Kidney (tissue), 22 donors: ENCODE results near the gene COL26A1. TPM values are rescaled to one million over a fixed set of nuclear protein-coding genes. Genes with fewer than 3 reads are reported as not detected.

Experiments
- DNase-seq, 5 donors: peaks; one replicate each; pipeline ENCODE4 v3.0.0-alpha.2; 2013 to 2020
- FAIRE-seq: peaks from 2 replicates; lab custom pipeline; 2012; peaks lifted over from hg19 to GRCh38; lab: Jason Lieb, UNC
- H3K27ac ChIP-seq, 2 donors: one replicate each; pipeline ENCODE4 v1.7.0; 2013; ENCODE audit warnings: low read depth in 2 of 2, low read length in 2 of 2, inconsistent platforms in 1 of 2
- H3K27me3 ChIP-seq: one replicate; pipeline ENCODE4 v1.7.1; 2013; ENCODE audit warnings: low read length, inconsistent platforms; ENCODE audit not compliant: control insufficient read depth, insufficient read depth
- H3K36me3 ChIP-seq, 3 donors: one replicate each; pipeline versions ENCODE4 v1.7.0 to v1.7.1; 2013; ENCODE audit warnings: low read length in 3 of 3, control low read depth in 1 of 3, inconsistent platforms in 1 of 3; ENCODE audit not compliant: insufficient read depth in 3 of 3, control insufficient read depth in 2 of 3
- H3K4me1 ChIP-seq, 3 donors: one replicate each; pipeline versions ENCODE4 v1.7.0 to v1.7.1; 2013; ENCODE audit warnings: low read length in 3 of 3, inconsistent platforms in 1 of 3, low read depth in 1 of 3; ENCODE audit not compliant: control insufficient read depth in 2 of 3, insufficient read depth in 2 of 3
- H3K4me3 ChIP-seq, 3 donors: one replicate each; pipeline versions ENCODE4 v1.7.0 to v1.8.1; 2013; ENCODE audit warnings: low read length in 3 of 3, control low read depth in 1 of 3, inconsistent platforms in 1 of 3
- H3K9ac ChIP-seq, 3 donors: one replicate each; pipeline versions ENCODE4 v1.7.0 to v1.7.1; 2013; ENCODE audit warnings: low read length in 3 of 3, control low read depth in 1 of 3, inconsistent platforms in 1 of 3
- H3K9me3 ChIP-seq, 3 donors: one replicate each; pipeline versions ENCODE4 v1.7.0 to v1.7.1; 2013; ENCODE audit warnings: low read length in 3 of 3, control low read depth in 1 of 3, inconsistent platforms in 1 of 3; ENCODE audit not compliant: control insufficient read depth in 2 of 3, insufficient read depth in 1 of 3
- CTCF ChIP-seq: IDR thresholded peaks from 3 replicates; pipeline ENCODE4 v1.5.1; 2012; ENCODE audit warnings: mild to moderate bottlenecking, moderate library complexity, borderline replicate concordance; ENCODE audit not compliant: insufficient read depth; ENCODE audit errors: extremely low read depth
- intact Hi-C: fragments of 100-400 bp; cut with DNase I; formaldehyde crosslinking; loops from one replicate; pipeline ENCODE4 v1.11.1; 2022
- long read RNA-seq, 10 donors: library from polyadenylated mRNA in 1 of 10; unstranded in 1 of 10; transcript quantifications; one replicate each; pipeline ENCODE4 v2.0.0 and lab custom pipeline, GENCODE V29; 2021 to 2026
- polyA plus RNA-seq: library from polyadenylated mRNA; stranded (reverse); fragments of 350-450 nt; fragmentation: Illumina TruSeq; extraction: RNeasy Lipid Tissue Mini Kit (QIAGEN cat#74804); gene quantifications from one replicate; pipeline ENCODE4 v1.2.3, GENCODE V29; 2014; ENCODE audit warnings: low read depth, low replicate concordance; ENCODE audit not compliant: insufficient read depth
- total RNA-seq: library from RNA; stranded (reverse); fragmentation: NEBNext Ultra II Directional; extraction: Animal tissue kit (Norgen Biotek cat#: 25700); gene quantifications from one replicate; pipeline ENCODE4 v1.2.1, GENCODE V29; 2021
- donor health status: control.
- donor health status: control.
- donor health status: control.
- donor health status: control.
- donor health status: control.
- donor health status: DM: yes; HTN: yes; CAD: no.
- donor health status: Normal renal cell carcinoma (clear cell type).

COL26A1 gene
- 1.2 TPM for total RNA-seq
- 3.5 TPM for polyA plus RNA-seq
- long read RNA-seq, donor 1, transcript COL26A1-203 (13 exons, 2,970 nt), result major isoform, 5 of 31 reads
- long read RNA-seq, donor 1, partial matches to known transcripts, result 22 of 31 reads
- long read RNA-seq, donor 1, other reads (novel, unspliced or antisense), result 0 of 31 reads
- long read RNA-seq, donor 2, partial matches to known transcripts, result 0 of 4 reads
- long read RNA-seq, donor 2, other reads (novel, unspliced or antisense), result 0 of 4 reads
- long read RNA-seq, donor 3, transcript COL26A1-201 (13 exons, 3,033 nt), result major isoform, 5 of 6 reads
- long read RNA-seq, donor 3, partial matches to known transcripts, result 0 of 6 reads
- long read RNA-seq, donor 3, other reads (novel, unspliced or antisense), result 0 of 6 reads
- long read RNA-seq, donor 4, partial matches to known transcripts, result 0 of 7 reads
- long read RNA-seq, donor 4, other reads (novel, unspliced or antisense), result 0 of 7 reads
- long read RNA-seq, donor 5, result 0 reads
- long read RNA-seq, donor 6, partial matches to known transcripts, result 0 of 6 reads
- long read RNA-seq, donor 6, other reads (novel, unspliced or antisense), result 0 of 6 reads
- long read RNA-seq, donor 7, result 0 reads
- long read RNA-seq, donor 8, partial matches to known transcripts, result 0 of 6 reads
- long read RNA-seq, donor 8, other reads (novel, unspliced or antisense), result 0 of 6 reads
- long read RNA-seq, donor 9, transcript COL26A1-201 (13 exons, 3,033 nt), result major isoform, 6 of 8 reads
- long read RNA-seq, donor 9, partial matches to known transcripts, result 0 of 8 reads
- long read RNA-seq, donor 9, other reads (novel, unspliced or antisense), result 0 of 8 reads
- long read RNA-seq, donor 10, partial matches to known transcripts, result 25 of 30 reads
- long read RNA-seq, donor 10, other reads (novel, unspliced or antisense), result 0 of 30 reads

- DNase-seq (peak; percentile 64 to 87 (median 75)), FAIRE-seq (no peak)
- peaks cover 0 to 3% (median 0%) of the 10 kb centered on the region in 3 donors for H3K4me1 ChIP-seq
- no peak for TF ChIP-seq CTCF
- peak within 1 kb of the TSS in 2 of 3 donors; percentile 36 to 48 for H3K4me3 ChIP-seq
- H3K27me3 ChIP-seq, result no peaks in the 10 kb centered on the region
- no peaks in the 10 kb centered on the region for H3K9me3 ChIP-seq
- peak within 1 kb of the TSS in 1 of 3 donors; percentile 22 for H3K9ac ChIP-seq
- no peak within 1 kb of the TSS for H3K27ac ChIP-seq
- no peaks in the 10 kb centered on the region for H3K36me3 ChIP-seq
- intact Hi-C loops, result loop anchor here (10.0 kb wide), 1 partner anchor 172 kb away; no protein-coding TSS in a partner anchor
Observed at GRCh38 chr7:101362334-101363195, at the start of gene COL26A1. COL26A1 (plus strand) TSS chr7:101362875; CDS start chr7:101363033, 158 bp downstream.

GRCh38 chr7:101315336-101315735 is 47.3 kb upstream of the COL26A1 start:
- intact Hi-C loops, result no loop called here
- Histone ChIP-seq H3K27ac (no peak overlapping the region), H3K4me3 (no peak overlapping the region), H3K27me3 (no peaks in the 10 kb centered on the region), H3K9ac (no peak overlapping the region), H3K9me3 (no peaks in the 10 kb centered on the region), H3K4me1 (no peaks in the 10 kb centered on the region), H3K36me3 (peaks cover 6 to 16% (median 7%) of the 10 kb centered on the region in 3 donors)
- DNase-seq (peak in 3 of 5 donors; percentile 47 to 71 (median 56)), FAIRE-seq (no peak)
- TF ChIP-seq CTCF, result peak; percentile 45

- Histone ChIP-seq H3K36me3 (peaks cover 6 to 15% (median 7%) of the 10 kb centered on the region in 3 donors), H3K4me1 (peaks cover 0 to 5% (median 0%) of the 10 kb centered on the region in 3 donors), H3K9ac (no peak overlapping the region), H3K4me3 (no peak overlapping the region), H3K9me3 (no peaks in the 10 kb centered on the region), H3K27me3 (no peaks in the 10 kb centered on the region), H3K27ac (no peak overlapping the region)
- DNase-seq (no peak), FAIRE-seq (no peak)
- intact Hi-C loops, result no loop called here
- no peak for TF ChIP-seq CTCF
Observed at GRCh38 chr7:101319401-101319800, 43.3 kb upstream of the COL26A1 start.
